CD4-positive, alpha-beta T cell treated with Interleukin-17A for 1 hour (primary cell): Measurements from ENCODE around the gene PLAAT1.

Experiments
- DNase-seq: peaks from one replicate; pipeline ENCODE4 v3.0.0-alpha.2; 2020

PLAAT1 gene

DNA sequence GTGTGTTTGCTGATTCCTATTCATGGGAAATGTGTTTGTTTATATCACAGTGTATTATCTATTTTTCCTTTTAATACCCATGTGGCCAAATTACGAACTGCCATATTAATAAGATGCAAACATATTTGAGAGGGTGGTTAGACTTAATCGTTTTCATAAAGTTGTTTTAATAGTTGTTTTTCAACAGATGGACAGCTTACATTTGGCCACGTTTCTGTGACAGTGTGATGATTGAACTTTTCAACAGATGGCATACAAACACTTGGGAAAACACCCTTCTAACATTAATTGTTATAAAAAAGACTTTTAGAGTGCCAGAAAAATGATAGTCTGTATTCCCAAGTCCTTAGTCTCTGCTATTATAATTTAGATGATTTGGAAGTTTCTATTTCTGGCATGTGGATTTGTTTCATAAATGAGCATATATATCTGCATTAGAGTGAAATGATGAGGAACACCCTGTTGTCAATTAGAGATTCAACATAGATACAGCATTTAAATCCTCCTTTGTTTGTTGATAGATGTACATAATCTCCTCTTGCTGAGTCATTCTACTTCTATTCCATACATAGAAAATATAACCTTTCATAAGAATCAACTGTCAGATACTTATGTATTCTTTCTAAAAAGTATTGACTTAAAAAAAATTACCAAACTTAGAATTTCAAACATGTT is 13.1 kb downstream of the PLAAT1 start:
- DNase-seq = no peak

DNA sequence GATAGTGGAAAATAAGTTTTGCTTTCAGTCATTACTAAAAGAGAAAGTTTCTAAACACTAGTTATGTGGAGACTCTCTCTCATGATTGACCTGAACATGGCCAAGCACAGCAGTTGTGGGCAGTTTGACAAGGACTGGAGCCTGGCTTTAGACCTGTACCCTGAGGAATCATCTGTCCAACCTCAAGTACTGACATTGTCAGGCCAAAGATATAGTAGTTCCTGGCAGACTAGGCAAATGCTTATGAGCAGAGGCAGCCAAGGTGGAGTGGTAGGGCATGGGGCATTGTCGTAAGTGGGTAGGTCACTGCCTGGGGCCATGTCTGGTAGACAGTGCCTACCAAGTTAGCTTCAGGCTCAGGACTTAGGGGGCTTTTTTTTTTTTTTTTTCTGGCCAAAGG is 20.9 kb downstream of the PLAAT1 start:
- no peak for DNase-seq

DNA sequence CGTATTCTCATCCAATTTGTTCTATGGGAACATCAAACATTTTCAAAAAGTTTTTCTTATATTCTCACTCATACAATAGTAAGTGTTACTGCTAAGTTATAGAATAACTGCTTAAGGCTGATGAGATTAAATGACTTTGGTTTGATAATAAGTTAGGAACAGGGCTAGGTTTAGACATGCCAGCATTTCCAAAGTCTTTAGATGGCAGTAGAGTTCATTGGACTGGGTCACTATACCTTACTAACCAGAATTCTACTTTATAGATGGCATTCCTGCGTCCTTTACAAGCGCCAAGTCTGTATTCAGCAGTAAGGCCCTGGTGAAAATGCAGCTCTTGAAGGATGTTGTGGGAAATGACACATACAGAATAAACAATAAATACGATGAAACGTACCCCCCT is 21.7 kb downstream of the PLAAT1 start:
- no peak for DNase-seq

DNA sequence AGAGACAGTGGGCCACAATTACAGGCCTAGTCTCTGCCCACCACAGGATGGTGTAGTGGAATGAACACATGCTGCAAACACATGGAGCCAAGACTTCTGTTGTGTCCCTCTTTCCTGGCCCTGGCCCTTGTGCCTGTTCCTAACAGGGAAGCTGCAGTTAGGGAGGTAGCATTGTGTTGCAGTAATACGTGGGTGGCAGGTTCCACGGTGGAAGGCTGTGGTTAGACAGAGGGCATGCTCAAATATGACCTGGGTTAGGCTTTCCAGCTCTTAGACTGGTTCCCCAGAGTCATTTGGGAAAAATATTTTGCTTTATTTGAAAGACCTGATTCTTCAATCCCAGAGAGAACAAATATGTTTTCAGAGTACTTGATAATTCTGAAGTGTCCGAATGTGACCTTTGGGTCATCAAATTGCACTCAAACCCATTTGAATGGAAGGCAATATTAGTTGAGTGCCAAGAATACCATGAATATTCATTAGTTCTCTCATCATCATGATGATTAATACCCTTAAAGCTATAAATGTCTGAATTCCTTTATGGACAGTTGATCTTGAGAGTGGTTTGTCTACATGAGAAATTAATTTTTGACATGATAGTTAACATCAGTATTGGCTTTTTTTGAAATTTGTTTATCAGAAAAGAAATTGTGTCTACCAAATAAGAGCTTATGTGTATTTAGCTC is 28.5 kb downstream of the PLAAT1 start:
- no peak for DNase-seq

DNA sequence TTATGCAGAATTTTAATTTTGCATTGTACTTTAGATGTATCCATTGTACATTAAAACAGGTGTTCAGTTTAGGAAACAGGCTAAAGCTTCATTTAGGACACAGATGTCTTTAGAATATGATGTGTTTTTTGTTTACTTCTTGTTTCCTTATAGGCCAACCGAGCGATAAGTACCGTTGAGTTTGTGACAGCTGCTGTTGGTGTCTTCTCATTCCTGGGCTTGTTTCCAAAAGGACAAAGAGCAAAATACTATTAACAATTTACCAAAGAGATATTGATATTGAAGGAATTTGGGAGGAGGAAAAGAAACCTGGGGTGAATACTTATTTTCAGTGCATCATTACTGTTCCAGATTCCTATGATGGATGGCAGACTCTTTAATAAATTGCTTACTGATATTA is 29.4 kb downstream of the PLAAT1 start:
- no peak for DNase-seq

DNA sequence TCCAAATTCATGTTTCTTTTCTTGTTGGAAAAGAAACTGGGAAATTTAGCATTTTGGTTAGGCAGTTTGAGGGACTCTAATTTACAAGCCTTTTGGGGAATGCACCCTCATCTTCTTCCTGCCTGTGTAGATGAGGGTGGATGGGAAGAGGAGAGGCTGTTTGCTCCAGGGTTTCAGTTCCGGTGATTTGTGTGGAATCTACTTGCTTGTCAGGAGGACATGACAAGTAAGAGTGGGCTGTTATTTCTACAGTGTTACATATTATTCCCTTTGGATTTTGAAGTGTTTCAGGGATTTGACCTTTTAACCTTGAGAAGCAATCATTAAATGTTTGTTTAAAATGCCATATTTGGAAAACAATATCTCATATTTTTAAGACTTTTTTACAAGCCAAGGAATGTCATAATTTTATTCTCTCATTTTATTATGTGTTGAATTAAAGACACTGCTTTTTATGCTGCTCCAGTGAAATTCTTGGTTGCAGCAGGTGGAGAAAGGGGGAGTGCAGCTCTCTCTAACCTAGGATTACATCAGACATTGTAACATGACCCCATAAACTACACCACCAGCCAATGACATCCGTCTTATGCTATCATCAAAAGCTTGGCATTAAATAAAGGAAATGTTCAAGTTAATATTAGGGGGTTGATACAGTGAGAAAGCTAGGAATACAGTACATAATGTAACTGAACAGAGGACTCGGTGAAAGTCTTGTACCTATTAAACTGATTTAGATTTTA is 30.2 kb downstream of the PLAAT1 start:
- no peak for DNase-seq

DNA sequence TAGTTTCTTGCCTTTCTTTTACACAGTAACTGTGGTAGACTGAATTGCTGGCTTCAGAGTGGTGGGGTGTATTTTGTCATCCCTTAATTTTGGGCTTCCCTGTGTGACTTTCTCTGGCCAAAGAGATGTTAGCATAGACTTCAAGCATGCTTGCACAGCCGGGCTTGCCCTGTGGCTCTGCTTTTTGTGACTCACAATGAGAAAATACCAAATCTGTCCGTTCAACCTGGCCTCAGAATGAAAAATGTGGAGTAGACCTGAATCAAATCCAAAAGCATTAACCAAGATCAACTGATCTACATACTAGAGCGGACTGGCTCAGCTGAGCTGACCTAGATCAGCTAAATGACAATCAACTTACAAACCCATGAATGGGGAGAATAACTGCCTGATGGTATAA is 51.4 kb downstream of the PLAAT1 start:
- DNase-seq = no peak

DNA sequence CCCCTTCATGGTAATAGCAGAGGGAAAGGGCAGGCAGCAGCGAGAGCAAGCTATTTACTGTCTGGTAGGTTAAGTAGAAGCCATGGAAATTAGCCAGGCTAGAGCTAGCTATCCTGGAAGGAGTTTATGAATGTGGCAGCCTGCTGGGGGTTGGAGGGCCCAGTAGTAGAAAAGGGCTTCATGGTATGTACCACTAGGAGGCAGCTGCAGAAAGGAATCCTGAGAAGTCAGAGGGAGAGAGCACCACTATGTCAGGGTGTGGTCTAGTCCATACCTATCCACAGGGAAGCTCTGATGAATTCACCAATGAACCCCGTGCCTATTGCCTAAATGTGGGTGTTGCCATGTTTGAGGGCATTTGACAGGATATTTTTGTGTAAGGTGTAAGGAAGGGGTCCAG is 55.0 kb downstream of the PLAAT1 start:
- DNase-seq = no peak

DNA sequence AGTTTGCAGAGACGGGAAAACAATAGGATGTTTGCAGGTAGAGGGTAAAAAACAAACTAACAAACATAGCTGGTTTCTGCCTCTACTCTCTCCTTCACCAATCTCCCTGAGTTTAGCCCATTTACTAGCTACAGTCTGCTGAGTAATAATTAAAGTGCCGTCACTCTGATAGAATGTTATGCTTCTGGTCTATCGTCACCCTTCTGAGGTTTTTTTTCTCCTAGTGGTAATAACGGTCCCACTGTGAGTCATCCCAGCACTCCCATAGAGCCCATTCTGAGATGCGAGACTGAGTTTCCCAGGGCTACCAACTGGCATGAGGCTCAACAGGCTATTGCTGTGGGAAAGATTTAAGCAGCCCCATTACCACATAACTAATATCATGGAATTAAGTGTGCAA is 56.4 kb downstream of the PLAAT1 start:
- DNase-seq = no peak

DNA sequence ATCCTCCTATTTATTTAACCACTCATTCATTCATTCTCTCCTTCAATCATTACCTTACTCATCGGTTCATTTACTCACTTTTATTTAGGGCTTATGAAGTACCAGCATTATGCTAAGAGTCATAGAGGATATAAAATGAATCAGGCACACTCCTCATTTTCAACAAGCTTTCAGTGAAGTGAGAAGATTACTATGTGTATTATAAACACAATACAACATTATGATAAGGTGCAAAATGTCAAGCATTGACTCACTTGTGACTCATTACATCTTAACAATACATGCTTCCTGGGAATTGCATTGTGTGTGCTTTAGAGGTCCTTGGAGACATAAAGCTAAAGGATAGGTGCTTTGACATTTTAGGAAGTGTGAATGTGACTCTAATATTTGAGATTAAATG is 60.4 kb downstream of the PLAAT1 start:
- DNase-seq = no peak

DNA sequence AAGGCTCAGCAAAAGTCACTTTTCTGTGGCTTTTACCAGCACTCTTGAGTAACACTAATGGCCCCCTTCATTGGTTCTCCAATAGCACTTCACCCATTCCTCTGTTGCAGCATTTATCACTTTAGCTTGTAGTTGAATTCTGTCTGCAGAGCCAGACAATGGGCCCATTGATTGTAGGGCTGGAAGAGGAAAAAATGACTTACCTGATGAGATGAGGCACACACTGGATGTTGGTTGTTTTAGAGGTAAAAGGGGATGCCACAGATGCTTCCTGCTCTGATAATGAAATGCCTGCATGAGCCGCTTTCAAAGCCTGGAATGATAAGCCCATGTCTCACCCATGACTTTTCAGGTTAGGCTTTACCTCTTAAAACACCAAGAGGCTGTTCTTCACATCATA is 64.3 kb downstream of the PLAAT1 start:
- no peak for DNase-seq

DNA sequence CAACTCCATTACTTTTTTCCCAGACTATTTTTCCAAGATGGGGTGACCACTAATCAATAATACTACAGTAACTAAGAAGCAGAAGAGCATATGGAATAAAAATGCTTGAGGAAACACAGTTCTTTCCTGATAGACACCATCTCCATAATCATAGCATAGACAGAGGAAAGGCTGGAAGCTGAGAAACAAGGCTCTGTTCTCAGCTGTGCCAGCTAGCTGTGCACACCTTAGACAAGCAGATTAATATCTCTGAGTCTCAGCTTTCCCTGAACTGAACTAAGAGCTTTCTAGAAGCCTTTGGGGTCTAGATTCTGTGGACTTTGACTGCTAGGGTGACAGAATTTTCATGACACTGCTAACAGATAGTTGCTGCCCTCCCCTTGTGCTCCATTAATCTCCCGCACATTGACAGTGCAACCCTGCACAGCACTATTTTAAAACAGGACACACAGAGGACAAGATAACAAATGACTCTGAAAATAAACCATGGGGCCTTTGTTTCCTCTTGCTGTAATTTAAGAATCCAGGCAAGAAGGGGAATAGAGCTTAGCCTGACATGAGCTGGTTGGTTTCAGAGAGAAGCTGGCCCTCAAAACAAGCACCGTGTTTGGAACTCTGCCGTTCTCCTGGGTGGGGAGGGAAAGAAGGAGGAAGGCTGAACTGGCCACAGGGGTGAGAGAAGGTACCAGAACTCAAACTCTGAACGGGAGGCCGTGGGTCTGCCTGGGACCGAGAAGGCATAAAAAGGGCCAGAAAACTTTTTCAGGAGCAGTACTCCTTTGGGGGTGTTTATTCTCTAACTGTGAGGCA is 70.1 kb downstream of the PLAAT1 start:
- DNase-seq = no peak

DNA sequence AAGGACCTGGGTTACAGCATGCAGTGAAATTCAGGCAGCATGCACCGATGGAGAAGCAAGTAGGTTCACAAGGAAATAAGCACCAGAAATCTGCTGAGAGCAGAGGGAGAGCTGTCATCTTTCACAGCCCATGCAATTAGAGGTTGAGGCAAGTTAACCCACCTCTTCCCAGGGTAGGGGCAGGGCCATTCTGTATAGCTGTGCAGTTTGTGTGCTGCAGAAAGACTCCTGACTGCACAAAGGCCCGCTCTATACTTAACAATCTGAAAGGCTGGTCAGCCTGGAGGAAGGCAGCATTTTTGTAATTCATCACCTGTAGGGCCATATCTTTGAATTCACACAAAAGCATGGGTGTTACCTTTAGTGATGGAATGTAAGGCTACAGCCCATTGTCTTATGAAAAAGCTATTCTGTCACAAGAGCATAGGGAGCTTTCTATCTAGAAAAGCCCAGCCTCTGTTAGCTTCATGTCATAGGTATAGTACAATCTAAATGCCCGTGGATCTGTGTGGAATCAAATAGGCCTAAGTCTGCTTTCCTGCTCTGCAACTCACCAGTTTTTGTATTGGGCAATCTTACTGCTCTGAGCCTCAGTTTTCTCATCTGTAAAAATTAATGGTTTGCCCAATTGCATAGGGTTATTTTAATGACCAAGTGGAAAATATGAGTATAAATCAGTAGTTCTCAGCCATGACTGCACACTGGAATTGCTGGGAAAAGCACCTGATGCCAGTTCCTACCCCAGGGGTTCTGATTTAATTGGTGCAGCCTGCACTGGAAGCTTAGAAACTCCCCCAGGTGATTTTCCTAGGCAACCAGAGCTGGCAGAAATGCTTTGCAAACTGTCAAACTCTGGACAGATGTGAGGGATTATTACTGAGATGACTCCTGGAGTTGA is 72.3 kb downstream of the PLAAT1 start:
- DNase-seq = no peak

DNA sequence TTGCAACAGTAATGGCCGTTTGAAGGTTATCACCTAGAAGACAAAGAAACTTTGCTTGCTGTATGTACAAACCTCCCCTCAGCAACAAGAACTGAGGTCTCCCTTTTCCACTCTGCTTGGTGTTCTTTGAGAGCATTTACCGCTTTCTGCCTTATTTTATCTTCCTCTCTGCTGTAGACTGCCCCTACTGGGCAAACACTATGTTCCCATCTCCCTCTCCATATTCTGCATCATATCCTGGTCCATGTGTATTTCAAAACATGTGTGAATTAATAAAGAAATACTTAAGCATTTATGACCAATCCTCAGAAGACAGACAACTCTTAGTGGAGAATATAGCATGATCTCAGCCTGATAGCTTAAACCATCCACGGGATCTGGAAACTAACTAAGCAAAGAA is 73.1 kb downstream of the PLAAT1 start:
- no peak for DNase-seq

DNA sequence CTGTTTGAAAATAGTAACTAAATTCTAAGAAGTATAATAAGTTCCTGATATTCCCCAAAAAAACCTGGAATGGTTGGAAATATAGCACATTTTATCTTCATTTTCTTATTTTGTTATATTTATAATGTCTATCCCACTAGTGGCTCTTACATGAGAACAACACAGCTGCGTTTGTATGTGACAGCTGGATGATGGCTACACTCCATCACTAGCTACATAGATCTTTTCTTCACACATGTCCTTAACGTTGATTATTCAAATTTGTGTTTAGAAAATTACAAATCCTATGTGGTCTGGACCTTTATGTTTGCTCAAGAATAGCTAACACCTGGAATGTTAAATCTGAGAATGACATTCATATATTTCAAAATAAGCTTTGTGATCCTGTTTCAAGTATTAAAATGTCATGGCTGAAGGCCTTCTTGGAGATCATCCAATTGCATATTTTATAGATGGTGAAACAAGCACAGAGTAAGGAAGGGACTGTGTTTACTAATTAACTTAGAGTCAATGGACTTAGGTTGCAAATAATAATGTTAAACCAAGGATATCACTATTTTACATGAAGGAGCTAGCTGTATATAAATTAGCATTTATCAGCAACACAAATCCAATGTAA is 76.8 kb downstream of the PLAAT1 start:
- no peak for DNase-seq
